SIG-M5 treated with dmso at 0.1 percent for 504 hours (cell line): ENCODE results near the gene SLC6A1.

Experiments
- DNase-seq: peaks from one replicate; lab custom pipeline; 2025; ENCODE audit not compliant: unreplicated experiment; lab: John Stamatoyannopoulos, UW

SLC6A1 gene

GRCh38 chr3:11088831-11089230, 96.3 kb downstream of the SLC6A1 start:
- no peak for DNase-seq
